Stimulated activated CD4-positive, alpha-beta T cell treated with anti-CD3 and anti-CD28 coated beads, Interleukin-15, amount 100 ng/mL, for 24 hours (primary cell): ENCODE data around the gene GLO1.
A peak's percentile ranks its signal among the peaks of the same experiment; 100 is the strongest.

Experiments used
- DNase-seq: peaks from one replicate; pipeline ENCODE4 v3.0.0-alpha.2; 2020

Gene GLO1

GRCh38 chr6:38702558-38703397 lies at the start of gene GLO1:
Gene GLO1, minus strand, starts transcription at chr6:38703145. Its CDS starts 91 bp downstream, at chr6:38703054.
- DNase-seq = peak; percentile 98

GRCh38 chr6:38750968-38751615 lies 48.1 kb upstream of the GLO1 start:
- DNase-seq = peak; percentile 44

DNA sequence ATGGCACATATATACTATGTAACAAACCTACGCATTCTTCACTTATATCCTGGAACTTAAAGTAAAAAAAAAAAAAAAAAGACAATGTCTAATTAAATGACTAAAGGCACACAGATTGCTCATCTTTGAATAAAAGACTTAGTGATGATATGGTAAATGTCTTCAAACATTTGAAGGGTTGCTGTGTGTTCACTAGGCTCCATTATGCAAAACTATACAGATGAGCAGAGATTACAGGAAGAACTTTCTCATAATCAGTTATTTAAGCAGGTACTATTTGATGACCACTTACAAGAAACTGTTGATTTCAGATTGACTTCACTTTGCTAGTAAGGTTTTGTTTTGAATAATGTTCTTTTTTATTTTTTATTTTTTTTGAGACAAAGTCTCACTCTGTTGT lies 46.5 kb upstream of the GLO1 start:
- no peak for DNase-seq

DNA sequence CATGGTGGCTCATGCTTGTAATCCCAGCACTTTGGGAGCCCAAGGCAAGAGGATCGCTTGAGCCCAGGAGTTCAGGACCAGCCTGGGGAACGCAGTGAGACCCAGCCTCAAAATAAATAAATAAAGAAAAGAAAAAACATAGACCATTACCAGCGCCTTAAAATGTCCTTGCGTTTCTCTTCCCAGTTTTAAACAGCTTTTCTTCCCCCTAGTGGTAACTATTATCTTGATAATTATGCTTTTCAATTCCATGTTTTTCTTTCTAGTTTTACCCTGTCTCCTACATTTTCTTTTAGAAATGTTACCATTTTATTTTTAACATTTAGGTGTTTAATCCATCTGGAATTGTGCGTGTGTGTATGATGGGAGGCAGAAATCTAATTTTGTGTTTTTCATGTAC lies 36.6 kb upstream of the GLO1 start:
- no peak for DNase-seq

DNA sequence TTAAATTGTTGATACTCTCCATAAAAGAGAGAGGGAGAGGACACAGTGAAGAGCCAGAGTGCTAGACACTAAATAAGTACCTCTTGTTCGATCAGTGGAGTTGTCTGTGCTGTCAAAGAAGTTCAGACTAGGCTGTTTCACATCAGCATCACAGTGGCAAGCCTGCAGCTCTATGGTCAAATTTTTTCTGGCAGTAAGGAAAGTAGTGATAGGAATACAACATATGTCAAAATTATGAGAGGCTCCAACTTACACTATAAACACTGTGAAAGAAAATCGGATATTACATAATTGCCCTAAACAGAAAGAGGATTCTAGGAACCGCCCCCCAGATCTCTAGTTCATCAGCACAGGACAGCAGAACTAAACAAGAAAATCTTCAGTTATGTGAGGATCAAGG lies 35.3 kb upstream of the GLO1 start:
- no peak for DNase-seq

- DNase-seq = no peak
These were observed 34.0 kb upstream of the GLO1 start for GRCh38 chr6:38736951-38737350.

- DNase-seq = no peak
These were observed 27.4 kb upstream of the GLO1 start for GRCh38 chr6:38730140-38730862.

GRCh38 chr6:38728203-38728602 lies 25.3 kb upstream of the GLO1 start:
- DNase-seq = no peak

DNA sequence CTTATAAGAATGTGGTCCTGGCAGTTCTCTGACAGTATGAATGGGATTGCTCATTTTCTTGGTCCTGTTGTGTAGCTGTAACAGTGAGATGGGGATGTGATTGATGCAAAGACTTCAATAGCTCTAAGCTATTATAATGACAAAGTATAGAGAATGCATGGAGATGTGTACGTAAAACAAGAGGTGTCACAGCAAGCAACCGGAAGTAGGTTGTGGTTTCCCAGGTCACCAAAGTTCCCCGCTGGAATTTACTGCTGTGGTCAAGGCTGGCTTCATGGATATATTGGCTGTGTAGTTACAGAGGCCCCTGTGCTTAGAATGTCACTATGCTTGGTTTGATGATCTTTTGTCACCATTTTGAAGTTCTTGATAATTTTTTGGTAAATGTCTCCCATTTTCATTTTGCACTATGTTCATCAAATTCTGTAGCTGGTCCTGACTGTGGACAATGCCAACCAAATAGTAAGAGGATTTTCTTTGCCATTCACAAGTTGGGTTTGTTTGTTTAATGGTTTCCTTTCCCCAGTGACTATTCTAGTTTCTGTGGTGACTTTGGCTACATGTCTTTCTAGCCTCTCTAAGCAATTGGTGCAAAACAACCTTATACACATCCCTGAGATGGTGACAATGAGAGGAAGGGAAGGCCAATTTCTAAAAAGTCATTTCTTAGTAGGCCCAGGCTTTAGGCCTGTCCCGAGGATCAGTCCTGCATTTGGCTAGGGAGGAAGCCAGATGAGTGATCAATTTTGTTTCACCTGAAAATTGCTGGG lies 22.7 kb upstream of the GLO1 start:
- no peak for DNase-seq

- DNase-seq = no peak
These were observed 21.4 kb upstream of the GLO1 start for GRCh38 chr6:38724343-38724742.

GRCh38 chr6:38723783-38724182 lies 20.8 kb upstream of the GLO1 start:
- no peak for DNase-seq

GRCh38 chr6:38722727-38723334 lies 19.9 kb upstream of the GLO1 start:
- DNase-seq = no peak

GRCh38 chr6:38722038-38722437 lies 19.1 kb upstream of the GLO1 start:
- DNase-seq = no peak

- no peak for DNase-seq
These were observed 17.4 kb upstream of the GLO1 start for GRCh38 chr6:38720295-38720694.

DNA sequence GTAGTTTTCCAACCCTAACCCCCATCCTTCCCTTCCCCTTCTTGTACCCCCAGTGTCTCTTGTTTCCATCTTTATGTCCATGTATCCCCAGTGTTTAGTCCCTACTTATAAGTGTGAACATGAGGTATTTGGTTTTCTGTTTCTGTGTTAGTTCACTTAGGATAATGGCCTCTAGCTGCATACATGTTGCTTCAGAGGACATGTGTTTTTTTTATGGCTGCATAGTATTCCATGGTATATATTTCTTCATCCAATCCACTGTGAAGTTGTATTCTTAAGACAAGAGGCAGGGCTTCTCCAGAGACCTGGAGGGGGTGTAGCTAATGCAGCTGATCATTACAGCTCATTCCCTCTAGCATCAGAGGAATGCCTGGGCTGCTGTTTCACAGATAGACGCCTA lies 16.4 kb upstream of the GLO1 start:
- no peak for DNase-seq

- no peak for DNase-seq
These were observed 13.9 kb upstream of the GLO1 start for GRCh38 chr6:38716825-38717224.

GRCh38 chr6:38715016-38715689 lies 12.2 kb upstream of the GLO1 start, which contains the start of gene DNAH8:
Gene DNAH8, plus strand, starts transcription at chr6:38715311. Its CDS starts 7,499 bp downstream, at chr6:38722810.
- DNase-seq = peak; percentile 32

DNA sequence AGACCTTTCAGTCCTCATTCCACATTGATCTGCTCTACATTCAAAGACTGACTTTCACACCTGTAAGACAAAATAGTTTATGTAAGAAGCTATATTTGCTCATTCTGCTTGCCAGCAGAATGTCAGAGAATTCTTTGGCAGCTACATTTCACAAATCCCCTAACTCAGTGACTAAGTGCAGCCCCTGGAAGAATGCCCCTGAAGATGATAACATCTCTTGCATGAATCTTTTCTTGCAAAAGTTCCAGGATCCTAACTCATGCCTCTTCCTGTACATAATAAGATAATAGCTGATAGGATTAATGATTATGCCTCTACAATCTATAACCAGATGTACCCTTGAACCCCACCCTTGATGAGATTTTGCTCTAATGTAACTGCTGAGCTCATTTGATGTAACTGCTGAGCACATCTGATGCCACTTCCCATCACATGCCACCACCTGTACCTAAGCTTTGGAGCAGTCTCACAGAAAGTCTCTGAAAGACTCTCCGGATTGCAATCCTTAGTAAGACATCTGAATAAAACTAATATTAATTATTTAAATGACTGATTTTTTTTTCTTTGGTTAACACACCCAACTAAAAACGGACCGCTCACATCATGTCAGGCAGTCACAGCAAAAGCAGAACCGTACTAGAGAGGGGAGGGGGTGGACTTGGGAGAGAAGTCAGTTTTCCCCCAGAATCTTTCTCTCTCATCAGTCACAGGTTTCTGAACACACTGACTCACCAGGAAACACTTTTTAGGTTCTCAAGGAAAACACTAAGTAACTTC lies 11.5 kb upstream of the GLO1 start:
- peak; percentile 34 for DNase-seq

DNA sequence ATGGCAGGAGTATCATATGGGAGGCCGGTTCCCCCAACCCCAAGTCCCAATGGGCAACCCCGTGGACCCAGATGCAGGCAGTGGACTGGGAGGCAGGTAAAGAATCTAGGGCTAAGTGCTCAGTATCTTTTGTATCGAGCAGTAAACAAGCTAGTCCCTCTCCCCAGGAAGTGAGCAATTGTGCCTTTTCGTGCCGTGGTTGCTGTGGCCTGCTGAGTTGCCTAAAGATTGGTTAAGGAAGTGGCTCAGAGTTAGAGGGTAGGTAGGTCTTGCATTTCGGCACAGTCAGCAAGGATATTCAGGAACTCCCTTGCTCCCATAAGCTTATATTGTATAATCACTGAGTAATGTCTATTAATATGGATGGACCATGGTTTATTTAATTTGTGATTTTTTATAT lies 10.9 kb upstream of the GLO1 start:
- DNase-seq = peak; percentile 70

GRCh38 chr6:38708496-38708895 lies 5.6 kb upstream of the GLO1 start:
- no peak for DNase-seq

- no peak for DNase-seq
These were observed 3.0 kb upstream of the GLO1 start for GRCh38 chr6:38705924-38706323.
